ENCODE results near the gene DNAJC25.

DNA sequence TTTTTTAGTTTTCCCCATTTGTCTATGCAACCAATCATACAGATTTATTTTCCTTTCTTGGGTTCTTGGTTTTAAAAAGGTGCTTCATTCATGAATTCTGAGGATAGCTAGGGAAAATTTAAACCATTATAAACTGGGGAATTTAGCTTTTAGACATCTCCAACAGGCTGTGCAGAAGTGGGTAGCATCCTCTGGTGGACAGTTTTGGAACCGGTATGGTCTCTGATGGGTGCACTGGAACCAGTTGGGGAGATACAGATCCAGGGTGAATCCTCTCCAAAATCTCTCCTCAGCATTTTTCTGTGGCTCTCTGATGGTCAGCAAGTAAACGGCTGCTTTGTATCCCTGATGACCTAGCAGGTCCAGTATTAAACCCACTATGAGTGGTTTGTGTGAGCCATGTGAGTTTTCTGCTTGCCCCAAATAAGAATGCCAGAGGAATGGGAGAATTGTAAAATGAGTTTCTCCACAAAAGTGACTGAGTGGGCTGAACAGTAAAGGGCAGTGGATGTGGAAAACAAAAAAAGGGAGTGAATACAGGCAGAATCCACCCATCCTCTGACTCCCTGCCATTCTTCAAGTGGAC lies 9.1 kb upstream of the DNAJC25 start:
- TF ChIP-seq, protein P1, sequence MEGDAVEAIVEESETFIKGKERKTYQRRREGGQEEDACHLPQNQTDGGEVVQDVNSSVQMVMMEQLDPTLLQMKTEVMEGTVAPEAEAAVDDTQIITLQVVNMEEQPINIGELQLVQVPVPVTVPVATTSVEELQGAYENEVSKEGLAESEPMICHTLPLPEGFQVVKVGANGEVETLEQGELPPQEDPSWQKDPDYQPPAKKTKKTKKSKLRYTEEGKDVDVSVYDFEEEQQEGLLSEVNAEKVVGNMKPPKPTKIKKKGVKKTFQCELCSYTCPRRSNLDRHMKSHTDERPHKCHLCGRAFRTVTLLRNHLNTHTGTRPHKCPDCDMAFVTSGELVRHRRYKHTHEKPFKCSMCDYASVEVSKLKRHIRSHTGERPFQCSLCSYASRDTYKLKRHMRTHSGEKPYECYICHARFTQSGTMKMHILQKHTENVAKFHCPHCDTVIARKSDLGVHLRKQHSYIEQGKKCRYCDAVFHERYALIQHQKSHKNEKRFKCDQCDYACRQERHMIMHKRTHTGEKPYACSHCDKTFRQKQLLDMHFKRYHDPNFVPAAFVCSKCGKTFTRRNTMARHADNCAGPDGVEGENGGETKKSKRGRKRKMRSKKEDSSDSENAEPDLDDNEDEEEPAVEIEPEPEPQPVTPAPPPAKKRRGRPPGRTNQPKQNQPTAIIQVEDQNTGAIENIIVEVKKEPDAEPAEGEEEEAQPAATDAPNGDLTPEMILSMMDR (IDR thresholded peaks at IDR 0.05; ENCODE audit: low read depth, low read length), result peak; percentile 83
- TF ChIP-seq EZH2phosphoT487 (IDR thresholded peaks at IDR 0.05; ENCODE audit: low read depth), result no peak
